GM19328 (cell line): Measurements from ENCODE around the gene LSM10.

Source experiments
- ATAC-seq: cut with Tn5 transposase; IDR thresholded peaks from one replicate; pipeline ENCODE4 v1.9.1; 2021; ENCODE audit warnings: mild to moderate bottlenecking, moderate library complexity; ENCODE audit not compliant: unreplicated experiment

LSM10 gene

GRCh38 chr1:36397378-36398230, at the start of gene LSM10:
LSM10 (minus strand) TSS chr1:36397908; CDS start chr1:36394129, 3,779 bp downstream.
- no peak for ATAC-seq

GRCh38 chr1:36447450-36447849, 49.7 kb upstream of the LSM10 start:
- ATAC-seq: no peak

- ATAC-seq: no peak
Observed at GRCh38 chr1:36446746-36447145, 49.0 kb upstream of the LSM10 start.

GRCh38 chr1:36446271-36446670, 48.6 kb upstream of the LSM10 start:
- ATAC-seq: no peak

GRCh38 chr1:36443297-36443696, 45.6 kb upstream of the LSM10 start:
- no peak for ATAC-seq

- no peak for ATAC-seq
Observed at GRCh38 chr1:36442337-36442736, 44.6 kb upstream of the LSM10 start.

- no peak for ATAC-seq
Observed at GRCh38 chr1:36440646-36441045, 42.9 kb upstream of the LSM10 start.

- ATAC-seq: no peak
Observed at GRCh38 chr1:36440044-36440443, 42.3 kb upstream of the LSM10 start.

- no peak for ATAC-seq
Observed at GRCh38 chr1:36438715-36439114, 41.0 kb upstream of the LSM10 start.

- ATAC-seq: no peak
Observed at GRCh38 chr1:36436821-36437220, 39.1 kb upstream of the LSM10 start.

GRCh38 chr1:36433102-36433501, 35.4 kb upstream of the LSM10 start:
- ATAC-seq: no peak

- no peak for ATAC-seq
Observed at GRCh38 chr1:36432616-36433015, 34.9 kb upstream of the LSM10 start.

GRCh38 chr1:36425791-36426190, 28.1 kb upstream of the LSM10 start:
- ATAC-seq: no peak

GRCh38 chr1:36421649-36422048, 23.9 kb upstream of the LSM10 start:
- ATAC-seq: no peak

- peak; percentile 60 for ATAC-seq
Observed at GRCh38 chr1:36420836-36421317, 23.2 kb upstream of the LSM10 start.

- ATAC-seq: no peak
Observed at GRCh38 chr1:36420409-36420808, 22.7 kb upstream of the LSM10 start.

- no peak for ATAC-seq
Observed at GRCh38 chr1:36419569-36419968, 21.9 kb upstream of the LSM10 start.

- no peak for ATAC-seq
Observed at GRCh38 chr1:36419140-36419539, 21.4 kb upstream of the LSM10 start.

- ATAC-seq: no peak
Observed at GRCh38 chr1:36417931-36418330, 20.2 kb upstream of the LSM10 start.

- ATAC-seq: no peak
Observed at GRCh38 chr1:36415661-36416326, 18.1 kb upstream of the LSM10 start.

- no peak for ATAC-seq
Observed at GRCh38 chr1:36414384-36414783, 16.7 kb upstream of the LSM10 start.
